ENCODE results near the gene BRCA1.
"Not testable (repeated sequence)": the region's sequence is repeated elsewhere in the genome, so short reads cannot be mapped to it uniquely, and the experiment has no call there.

The BRCA1 gene

GRCh38 chr17:43069368-43069898 lies 55.7 kb downstream of the BRCA1 start:
- DNase-seq (ENCODE audit: low spot score), result no peak

- no peak for DNase-seq (ENCODE audit: low spot score)
Measured at GRCh38 chr17:43068570-43069367, 56.4 kb downstream of the BRCA1 start.

GRCh38 chr17:43062984-43063638 lies 62.1 kb downstream of the BRCA1 start:
- DNase-seq (ENCODE audit: low spot score), result no peak

GRCh38 chr17:43056051-43056450 lies 69.1 kb downstream of the BRCA1 start:
- no peak for DNase-seq (ENCODE audit: low spot score)

GRCh38 chr17:43053008-43053407 lies 72.2 kb downstream of the BRCA1 start:
- DNase-seq (ENCODE audit: low spot score), result not testable (repeated sequence)

- DNase-seq (ENCODE audit: low spot score), result no peak
Measured at GRCh38 chr17:43051969-43052368, 73.2 kb downstream of the BRCA1 start.

- DNase-seq (ENCODE audit: low spot score), result no peak
Measured at GRCh38 chr17:43044024-43044423, 81.1 kb downstream of the BRCA1 start.

- DNase-seq (ENCODE audit: low spot score), result no peak
Measured at GRCh38 chr17:43043307-43043706, 81.9 kb downstream of the BRCA1 start.

- DNase-seq (ENCODE audit: low spot score), result no peak
Measured at GRCh38 chr17:43042025-43042628, 83.0 kb downstream of the BRCA1 start.

- no peak for DNase-seq (ENCODE audit: low spot score)
Measured at GRCh38 chr17:43040655-43041054, 84.5 kb downstream of the BRCA1 start.

- DNase-seq (ENCODE audit: low spot score), result no peak
Measured at GRCh38 chr17:43039646-43040045, 85.5 kb downstream of the BRCA1 start.

GRCh38 chr17:43034894-43035293 lies 90.3 kb downstream of the BRCA1 start:
- DNase-seq (ENCODE audit: low spot score), result no peak

- DNase-seq (ENCODE audit: low spot score), result peak; percentile 71
Measured at GRCh38 chr17:43033948-43034881, 90.9 kb downstream of the BRCA1 start.

- DNase-seq (ENCODE audit: low spot score), result no peak
Measured at GRCh38 chr17:43031666-43032065, 93.5 kb downstream of the BRCA1 start.

GRCh38 chr17:43030137-43030767 lies 94.9 kb downstream of the BRCA1 start:
- DNase-seq (ENCODE audit: low spot score), result no peak

- DNase-seq (ENCODE audit: low spot score), result no peak
Measured at GRCh38 chr17:43028221-43028861, 96.8 kb downstream of the BRCA1 start.

GRCh38 chr17:43027091-43028032 lies 97.8 kb downstream of the BRCA1 start:
- no peak for DNase-seq (ENCODE audit: low spot score)

GRCh38 chr17:43026595-43026994 lies 98.6 kb downstream of the BRCA1 start:
- no peak for DNase-seq (ENCODE audit: low spot score)

All from SK-N-DZ (cell line).